ENCODE measurements around the gene ABCC1.
A peak's percentile ranks its signal among the peaks of the same experiment; 100 is the strongest.
"Not testable (repeated sequence)": the region's sequence is repeated elsewhere in the genome, so short reads cannot be mapped to it uniquely, and the experiment has no call there.

ABCC1 gene

DNA sequence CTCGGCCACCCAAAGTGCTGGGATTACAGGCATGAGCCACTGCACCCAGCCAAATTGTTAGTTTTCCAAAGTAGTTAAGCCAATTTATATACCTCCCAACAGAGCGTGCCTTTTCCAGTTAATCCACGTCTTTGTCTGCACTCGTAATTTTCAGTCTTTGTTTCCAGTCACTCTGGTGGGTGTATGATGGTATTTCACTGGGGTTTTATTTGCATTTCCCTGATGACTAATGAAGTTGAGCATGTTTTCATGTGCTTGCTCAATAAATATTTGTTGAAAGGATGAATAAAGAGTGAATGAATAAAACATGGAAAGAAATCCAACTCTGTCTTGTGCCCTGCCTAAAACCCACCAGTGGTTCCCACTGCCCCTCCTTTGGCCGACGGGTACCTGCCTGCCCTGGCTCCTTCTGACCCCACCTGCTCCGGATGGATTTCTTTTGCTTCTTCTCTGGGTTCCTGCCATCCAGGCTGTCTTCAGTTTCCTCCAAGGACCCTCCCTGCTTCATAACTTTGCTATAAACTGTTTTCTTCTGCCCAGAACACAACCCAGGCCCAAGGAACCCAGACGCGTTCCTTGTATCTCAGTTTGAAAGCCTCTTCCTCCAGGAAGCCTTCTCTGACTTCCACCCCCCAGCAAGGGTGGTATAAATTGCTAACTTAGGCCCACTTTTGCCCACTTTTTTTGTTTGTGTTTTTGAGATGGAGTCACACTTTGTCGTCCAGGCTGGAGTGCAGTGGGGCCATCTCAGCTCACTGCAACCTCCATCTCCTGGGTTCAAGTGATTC is 3.0 kb upstream of the ABCC1 start:
- DNase-seq: no peak

- DNase-seq: no peak
These were observed 1.4 kb upstream of the ABCC1 start for GRCh38 chr16:15947983-15948509.

DNA sequence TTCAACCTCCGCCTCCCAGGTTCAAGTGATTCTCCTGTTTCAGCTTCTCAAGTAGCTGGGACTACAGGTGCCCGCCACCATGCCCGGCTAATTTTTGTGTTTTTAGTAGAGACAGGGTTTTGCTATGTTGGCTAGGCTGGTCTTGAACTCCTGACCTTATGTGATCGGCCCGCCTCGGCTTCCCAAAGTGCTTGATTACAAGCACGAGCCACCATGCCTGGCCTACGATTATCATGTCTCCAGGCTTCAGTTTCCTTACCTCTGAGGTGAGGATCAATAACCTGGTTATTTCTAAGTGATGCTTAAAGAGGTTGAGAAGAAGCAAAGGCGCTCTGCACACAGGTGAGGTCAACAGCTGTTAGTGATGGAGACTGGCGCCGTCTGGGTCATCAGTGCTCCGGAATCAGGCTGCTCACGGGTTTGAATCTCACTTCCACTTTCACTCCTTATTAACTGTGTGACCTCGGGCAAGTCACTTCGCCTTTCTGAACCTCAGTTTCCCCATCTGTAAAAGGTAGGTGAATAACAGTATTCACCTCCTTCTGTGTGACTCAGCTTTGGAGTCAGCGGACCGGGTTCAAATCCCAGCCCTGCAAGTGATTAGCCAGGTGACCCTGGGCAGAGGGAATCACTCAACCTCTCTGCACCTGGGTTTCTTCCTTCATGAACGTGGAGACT is 745 bp upstream of the ABCC1 start:
- DNase-seq: no peak

DNA sequence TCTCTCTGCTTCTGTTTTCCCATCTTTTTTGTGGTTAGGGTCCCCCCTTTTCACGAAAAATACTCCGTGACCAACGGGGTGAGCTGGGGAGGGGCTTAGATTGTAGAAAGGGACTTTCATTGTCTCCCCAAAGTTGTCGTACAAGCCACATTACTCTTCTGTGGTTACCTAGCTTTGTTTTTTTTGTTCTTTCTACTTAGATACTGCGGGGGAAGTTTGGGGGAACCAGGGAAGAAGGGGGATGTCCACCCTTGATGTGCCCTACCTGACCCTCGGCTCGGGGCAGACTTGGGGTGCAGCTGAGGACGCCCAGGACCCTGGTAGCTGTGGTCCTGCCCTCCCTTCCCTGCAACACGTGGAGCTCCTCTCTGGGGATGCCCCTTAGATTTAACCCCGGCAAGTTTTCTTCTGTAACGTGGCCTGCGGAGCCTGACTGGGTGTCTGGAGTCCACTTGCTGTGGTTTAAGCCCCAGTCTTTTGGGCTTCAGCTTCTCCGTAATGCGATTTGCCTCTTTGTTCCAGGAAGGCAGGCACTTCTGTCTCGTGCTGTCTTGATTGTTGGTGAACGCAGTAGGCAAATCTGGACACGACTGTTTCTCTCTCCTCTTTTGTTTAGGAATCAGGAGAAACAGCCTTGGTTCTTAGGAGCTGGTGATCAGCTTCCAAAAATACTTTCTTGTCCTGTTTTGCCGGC is 892 bp downstream of the ABCC1 start:
- DNase-seq: peak in 1 of 2 donors; percentile 22

DNA sequence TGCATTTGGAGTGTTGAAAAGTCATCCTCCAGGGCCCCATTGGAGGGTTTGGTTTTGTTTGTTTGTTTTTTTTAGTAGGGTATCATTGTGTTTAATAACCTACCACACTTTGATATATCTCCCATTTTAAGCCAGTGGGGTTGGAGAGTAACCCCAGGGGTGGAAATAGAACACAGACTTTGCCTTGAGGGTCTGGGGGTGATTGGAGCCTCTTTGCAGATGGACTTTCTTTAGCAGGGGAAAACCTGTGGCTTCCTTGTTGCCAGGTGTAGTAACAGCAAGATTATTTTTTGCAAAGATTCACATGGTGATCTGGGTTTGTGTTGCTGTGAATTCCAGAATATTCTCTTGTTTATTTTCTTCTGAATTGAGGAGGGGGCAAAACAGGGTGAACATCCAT is 1.5 kb downstream of the ABCC1 start:
- no peak for DNase-seq

DNA sequence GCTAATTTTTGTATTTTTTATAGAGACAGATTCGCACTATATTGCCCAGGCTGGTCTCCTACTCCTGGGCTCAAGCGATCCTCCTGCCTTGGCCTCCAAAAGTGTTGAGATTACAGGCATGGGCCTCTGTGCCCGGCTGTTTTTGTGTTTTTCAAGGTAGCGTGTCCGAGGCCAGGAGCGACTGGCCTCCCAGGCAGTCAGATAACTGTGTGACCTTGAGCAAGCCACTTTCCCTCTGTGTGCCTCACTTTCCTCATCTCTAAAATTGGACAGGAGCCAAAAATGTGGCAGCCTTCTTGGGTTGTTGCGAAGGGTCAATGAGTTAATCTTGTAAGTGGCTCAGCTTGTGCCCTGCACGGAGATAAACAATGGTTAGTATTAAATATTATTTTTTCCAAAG is 2.4 kb downstream of the ABCC1 start:
- DNase-seq: no peak

DNA sequence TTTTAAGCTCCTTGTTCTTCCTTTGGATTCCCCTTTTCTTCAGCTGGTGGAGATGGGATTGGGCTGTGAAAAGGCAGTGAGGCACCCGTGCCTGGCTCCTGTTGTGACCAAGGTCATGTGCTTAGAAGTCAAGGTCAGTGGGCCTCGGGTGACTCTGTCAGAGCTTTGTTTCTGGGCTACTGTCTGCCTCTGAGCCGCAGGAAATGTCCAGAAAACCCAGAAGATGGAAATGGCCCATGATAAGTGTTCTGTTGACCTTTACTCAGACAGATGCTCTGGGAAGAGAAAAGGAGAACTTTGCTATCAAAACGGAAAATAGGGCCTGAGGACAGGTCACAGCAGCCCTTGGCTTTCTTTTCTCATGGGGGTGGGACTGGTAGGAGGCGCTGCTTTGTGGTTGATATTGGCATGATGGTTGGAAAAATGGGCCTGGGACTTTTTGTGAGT is 2.9 kb downstream of the ABCC1 start:
- no peak for DNase-seq

DNA sequence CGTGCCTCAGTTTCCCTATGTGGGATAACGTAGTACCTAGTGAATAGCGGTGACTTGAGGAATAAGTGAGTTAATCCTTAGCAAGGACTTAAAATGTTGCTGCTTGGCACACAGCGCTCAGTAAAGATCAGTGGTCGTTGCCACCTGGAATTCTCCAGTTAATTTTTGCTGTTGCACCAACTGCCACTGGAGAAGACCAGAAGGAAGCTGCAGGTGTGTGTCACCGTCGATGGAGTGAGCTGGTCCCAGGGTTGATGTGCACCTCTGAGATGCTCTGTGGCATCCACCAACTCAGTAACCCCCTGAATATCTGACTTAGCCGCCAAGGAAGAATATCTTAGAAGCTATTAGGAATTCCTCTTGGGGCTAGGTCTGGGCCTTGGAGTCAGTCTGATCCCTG is 4.1 kb downstream of the ABCC1 start:
- no peak for DNase-seq

DNA sequence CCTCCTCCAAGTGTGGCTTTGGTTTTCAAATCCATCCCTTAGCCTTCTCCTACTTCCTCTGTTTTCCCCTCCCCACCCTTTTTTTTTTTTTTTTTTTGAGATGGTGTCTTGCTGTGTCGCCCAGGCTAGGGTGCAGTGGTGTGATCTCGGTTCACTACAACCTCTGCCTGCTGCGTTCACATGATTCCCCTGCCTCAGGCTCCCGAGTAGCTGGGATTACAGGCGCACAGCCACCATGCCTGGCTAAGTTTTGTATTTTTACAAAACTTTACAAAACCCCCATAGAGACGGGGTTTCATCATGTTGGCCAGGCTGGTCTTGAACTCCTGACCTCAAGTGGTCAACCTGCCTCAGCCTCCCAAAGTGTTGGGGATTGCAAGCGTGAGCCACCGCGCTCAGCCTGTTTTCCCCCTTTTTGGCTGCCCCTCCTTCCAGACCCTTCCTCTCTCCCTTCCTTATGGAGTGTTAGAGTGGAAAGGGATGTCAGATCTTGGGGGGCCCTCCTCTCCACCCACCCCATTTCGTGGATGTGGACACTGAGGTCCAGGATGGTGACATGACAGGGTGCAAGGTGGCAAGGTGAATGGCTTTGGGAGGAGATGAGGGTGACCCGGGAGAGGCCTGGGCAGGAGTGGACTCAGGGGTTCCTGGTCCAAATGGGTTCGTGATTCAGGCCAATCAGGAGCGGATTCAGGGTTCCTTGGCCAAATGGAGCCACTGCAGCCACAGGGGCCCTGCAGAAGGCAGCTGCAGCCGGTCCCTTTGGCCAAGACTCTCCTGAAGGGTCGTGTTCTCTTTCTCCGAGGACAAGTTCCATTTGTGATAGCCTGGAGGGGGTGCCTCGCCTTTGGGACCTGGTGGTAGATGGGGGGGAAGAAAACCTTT is 4.8 kb downstream of the ABCC1 start:
- DNase-seq: no peak

DNA sequence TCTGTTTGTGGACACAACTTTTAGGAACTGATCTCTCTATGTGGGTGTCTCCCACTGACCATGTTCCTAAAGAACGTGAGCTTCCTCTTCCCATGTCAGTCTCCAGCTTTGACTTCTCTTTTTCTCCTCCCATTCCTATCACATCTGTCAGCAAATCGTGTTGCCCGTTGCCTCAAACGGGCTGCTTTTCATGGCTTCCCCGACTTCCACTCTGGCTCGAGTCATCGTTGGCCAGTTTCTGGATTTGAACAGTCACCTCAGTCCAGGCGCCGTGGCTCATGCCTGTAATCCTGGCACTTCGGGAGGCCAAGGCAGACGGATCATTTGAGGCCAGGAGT is 5.4 kb downstream of the ABCC1 start:
- DNase-seq: no peak

DNA sequence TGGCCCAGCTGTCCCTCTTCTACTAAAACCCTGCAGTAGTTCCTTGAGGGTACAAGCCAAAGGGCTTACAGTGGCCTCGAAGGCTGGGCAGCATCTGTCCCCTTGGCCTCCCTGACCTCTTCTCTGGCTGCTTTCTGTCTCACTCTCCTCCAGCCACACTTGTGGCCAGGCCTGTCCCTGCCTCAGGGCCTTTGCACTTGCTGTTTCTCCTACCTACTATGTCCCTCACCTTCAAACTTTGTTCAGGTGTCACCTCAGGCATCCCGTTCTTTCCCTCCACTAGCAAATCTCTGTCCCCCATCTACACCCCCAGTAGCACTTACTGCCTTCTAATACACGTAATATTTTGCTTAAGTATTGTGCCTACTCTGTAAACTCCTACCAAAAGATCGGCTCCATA is 6.0 kb downstream of the ABCC1 start:
- no peak for DNase-seq

GRCh38 chr16:15956106-15956505 is 6.7 kb downstream of the ABCC1 start:
- DNase-seq: not testable (repeated sequence)

DNA sequence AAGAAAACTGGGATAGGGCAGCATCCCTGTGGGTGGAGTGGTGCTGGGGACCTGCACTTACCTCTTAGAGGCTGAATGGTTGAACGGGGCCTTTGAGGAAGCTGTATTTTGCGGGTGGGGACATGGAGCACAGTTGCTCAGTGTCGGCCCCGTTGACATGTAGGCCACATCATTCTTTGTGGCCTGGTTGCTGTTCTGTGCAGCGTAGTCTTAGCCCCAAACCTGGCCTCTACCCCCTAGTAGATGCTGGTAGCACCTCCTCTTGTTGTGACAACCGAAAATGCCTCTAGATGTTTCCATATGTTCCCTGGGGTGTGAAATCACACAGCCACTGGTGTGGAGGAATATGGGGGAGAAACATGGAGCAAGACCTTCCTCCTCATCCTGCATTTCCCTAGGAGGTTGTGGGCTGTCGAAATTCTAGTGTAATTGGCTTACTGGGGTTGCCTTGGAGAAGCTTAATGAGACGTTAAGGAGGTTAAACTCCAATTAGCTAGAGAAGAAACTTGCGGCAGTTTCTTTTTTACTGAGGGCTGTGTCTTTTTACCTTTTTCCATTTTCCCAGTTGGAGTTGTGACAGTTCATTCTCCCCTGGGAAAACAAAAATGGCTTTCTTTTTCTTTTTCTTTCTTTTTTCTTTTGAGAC is 9.4 kb downstream of the ABCC1 start:
- no peak for DNase-seq

DNA sequence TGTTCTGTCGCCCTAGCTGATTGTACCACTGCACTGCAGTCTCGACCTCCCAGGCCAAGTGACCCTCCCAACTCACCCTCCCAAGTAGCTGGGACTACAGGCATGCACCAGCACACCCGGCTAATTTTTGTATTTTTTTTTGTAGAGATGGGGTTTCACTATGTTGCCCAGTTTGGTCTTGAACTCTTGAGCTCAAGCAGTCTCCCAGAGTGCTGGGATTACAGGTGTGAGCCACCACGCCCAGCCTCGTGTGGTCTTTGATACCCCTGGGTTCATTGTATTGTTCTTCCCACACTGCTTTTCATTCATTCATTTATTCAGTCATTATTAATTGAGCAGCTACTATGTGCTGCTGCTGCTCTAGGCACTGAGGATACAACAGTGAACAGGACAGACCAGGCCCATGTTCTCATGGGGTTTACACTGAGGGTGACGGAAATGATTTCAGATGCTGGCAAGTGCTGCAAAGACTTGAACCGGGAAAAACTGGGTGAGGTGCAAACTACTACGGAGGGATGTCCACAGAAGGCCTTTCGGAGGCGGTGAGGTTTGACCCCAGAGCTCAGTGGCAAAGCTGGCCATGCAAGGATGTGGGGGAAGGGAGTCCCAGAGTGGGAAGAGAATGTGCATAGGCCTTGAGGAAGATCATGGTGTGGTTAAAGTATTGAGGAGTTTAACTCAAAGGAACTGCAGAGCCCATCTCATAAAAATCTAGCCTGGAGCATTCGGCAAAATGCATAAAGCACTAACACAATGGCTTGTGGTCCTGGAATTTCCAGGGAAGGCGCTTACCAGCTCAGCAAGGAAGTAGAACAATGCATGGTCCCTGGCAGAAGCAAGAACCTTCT is 10.9 kb downstream of the ABCC1 start:
- no peak for DNase-seq

DNA sequence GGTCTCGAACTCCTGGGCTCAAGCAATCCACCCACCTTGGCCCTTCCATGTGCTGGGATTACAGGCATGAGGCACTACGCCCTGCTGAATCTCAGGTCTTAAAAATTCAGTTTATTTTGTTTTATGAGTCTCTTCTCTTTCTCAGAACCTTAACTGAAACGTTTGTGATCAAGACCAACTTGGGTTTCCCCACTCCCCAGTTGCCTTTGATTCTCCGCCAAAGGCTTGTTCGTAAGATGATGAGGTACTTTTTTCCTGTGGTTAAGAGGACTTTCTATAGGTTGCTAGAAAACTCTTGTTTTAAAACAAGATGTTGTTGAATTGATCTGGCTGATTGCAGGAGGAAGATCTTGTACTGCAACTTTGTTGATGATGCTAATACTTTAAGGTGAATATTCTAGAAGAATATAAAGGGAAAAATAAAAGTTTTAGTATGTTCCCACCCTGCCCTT is 11.7 kb downstream of the ABCC1 start:
- peak; percentile 34 to 56 for DNase-seq

GRCh38 chr16:15961571-15962090 is 12.2 kb downstream of the ABCC1 start:
- DNase-seq: no peak

DNA sequence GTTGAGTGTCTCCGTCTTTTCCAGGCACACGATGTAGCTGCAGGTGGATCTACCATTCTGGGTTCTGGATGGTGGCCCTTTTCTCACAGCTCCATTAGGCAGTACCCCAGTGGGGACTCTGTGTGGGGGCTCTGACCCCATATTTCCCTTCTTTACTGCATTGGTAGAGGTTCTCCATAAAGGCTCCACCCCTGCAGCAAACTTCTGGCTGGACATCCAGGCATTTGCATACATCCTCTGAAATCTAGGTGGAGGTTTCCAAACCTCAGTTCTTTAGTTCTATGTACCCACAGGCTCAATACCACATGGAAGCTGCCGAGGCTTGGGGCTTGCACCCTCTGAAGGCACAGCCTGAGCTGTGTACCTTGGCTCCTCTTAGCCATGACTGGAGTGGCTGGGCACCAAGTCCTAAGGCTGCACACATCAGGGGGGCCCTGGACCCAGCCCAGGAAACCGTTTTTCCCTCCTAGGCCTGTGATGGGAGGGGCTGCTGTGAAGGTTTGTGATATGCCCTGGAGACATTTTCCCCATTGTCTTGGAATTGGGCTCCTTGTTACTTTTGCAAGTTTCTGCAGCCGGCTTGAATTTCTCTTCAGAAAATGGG is 14.0 kb downstream of the ABCC1 start:
- no peak for DNase-seq

- DNase-seq: no peak
These were observed 17.0 kb downstream of the ABCC1 start for GRCh38 chr16:15966420-15966819.

- no peak for DNase-seq
These were observed 17.6 kb downstream of the ABCC1 start for GRCh38 chr16:15966836-15967546.

Measured in stimulated activated CD4-positive, alpha-beta T cell treated with anti-CD3 and anti-CD28 coated beads, Interleukin-2, amount 100 ng/mL, for 48 hours (primary cell).